ENCODE data around the gene RPL31.

The RPL31 gene

DNA sequence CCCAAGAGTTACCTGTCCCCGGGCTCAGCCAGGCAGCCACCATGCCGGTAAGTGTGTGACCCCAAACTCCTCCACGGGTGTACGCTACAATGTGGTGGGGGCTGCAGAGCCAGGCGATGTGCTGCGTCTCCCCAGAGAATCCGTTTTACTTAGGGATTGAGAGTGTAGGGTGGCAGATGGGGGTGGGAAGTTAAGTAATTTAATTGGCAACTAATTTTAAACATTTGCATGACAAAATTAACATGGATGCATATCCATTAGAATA, 26.6 kb upstream of the RPL31 start:
- DNase-seq (ENCODE audit: low read depth, low spot score), result no peak

- no peak for DNase-seq (ENCODE audit: low read depth, low spot score)
Observed at GRCh38 chr2:100976061-100976460, 26.0 kb upstream of the RPL31 start.

DNA sequence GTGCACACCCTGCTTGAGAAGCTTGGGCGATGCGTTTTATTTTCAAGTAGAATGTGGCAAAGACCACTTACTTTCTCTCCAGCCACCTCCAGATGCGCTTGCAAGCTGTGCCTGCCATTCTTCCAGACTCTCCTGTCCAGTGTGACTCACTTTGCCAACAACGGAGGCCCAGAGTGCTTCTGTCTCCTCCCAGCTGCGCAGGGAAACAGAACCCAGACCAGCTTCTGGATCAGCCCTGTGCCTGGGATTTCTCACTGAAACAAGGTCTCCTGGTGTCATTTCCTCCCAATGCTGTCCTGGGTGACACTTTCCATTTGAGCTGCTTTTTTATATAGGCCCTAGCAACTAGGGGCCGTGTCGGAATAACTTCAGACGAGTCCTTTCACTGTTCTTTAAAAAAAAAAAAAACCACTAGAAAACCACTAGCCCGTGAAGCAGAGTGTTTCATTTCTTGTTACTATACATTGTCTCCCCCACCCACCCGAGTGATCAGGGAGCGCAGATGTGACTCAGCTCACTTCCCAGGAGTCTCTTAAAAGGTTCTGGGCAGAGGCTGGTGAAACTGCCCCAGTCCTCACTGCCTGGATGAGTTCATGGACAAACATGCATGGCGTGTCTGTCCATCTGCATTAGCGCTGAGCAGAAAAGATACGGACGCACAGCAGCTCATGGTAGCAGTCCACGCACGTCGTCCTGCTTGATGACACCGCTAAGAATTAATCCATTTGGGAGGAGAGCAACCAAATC, 25.3 kb upstream of the RPL31 start:
- no peak for DNase-seq (ENCODE audit: low read depth, low spot score)

- no peak for DNase-seq (ENCODE audit: low read depth, low spot score)
Observed at GRCh38 chr2:100977511-100977910, 24.6 kb upstream of the RPL31 start.

DNA sequence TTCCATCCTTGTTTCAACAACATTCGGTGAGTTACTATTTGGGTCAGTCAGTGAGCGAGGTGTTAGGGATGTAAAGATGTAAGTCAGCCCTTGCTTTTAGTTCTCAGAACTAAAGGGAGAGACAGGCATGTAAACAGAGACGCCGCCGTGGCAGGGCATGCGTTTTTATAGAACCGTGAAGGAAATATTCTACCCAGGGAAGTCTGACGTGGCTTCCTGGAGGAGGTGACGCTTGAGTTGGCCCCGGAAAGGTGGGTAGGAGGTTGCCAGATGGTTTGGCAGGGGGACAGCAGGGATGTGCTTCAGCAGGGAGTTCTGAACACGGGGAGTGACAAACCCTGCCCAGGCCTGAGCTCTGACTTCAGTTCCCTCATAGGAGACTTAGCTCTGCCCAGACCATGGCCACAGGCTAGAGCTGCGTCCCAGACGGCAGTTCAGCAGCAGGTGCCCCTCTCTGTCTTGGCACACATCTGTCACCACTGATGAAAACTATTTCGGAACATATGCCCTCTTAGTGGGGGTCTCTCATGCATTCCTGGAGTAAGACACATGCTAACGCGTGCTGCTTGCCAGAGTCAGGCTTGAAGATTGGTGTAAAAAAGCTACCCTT, 23.4 kb upstream of the RPL31 start:
- no peak for DNase-seq (ENCODE audit: low read depth, low spot score)

DNA sequence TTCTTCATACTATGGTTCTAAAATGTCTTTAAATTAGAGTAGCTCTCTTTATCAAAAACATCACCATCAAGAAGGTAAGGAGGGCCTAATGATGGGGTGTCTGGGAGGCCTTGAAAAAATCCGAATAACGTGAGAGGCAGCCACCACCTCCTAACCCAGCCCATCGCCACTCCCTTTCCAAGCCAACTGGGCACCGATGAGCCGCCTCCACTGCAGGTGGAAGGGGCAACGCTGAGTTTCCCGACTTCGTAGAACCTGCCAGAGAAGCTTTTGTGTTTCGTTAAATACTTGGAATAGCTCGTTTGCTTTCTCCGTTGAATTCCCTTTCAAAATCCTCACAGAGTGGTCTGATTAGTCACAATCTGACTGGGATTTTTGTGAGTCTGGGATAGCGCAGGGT, 22.0 kb upstream of the RPL31 start:
- DNase-seq (ENCODE audit: low read depth, low spot score), result no peak

- DNase-seq (ENCODE audit: low read depth, low spot score), result no peak
Observed at GRCh38 chr2:100981011-100981410, 21.1 kb upstream of the RPL31 start.

- no peak for DNase-seq (ENCODE audit: low read depth, low spot score)
Observed at GRCh38 chr2:100982431-100982861, 19.6 kb upstream of the RPL31 start.

DNA sequence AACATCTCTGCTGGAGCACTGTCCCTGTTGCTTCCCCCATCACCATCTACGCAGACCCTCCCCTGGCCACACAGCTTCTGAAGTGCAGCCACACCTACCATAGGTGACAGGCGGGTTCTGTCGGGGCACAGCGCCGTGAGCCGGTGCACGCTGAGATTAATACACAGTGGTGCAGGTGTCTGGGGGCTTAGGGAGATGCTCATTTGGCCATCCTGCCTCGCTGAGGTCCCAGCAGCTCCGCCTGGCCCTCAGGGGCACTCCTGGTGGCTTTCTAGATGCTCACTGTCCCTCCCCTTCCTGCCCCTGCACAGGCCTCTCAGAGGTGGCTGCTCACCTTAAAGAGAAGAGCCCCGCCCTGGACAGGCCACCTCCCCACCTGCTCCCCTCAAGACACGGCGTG, 18.9 kb upstream of the RPL31 start:
- no peak for DNase-seq (ENCODE audit: low read depth, low spot score)

- no peak for DNase-seq (ENCODE audit: low read depth, low spot score)
Observed at GRCh38 chr2:100983684-100984310, 18.3 kb upstream of the RPL31 start.

GRCh38 chr2:100984892-100985307, 17.2 kb upstream of the RPL31 start:
- peak; percentile 61 for DNase-seq (ENCODE audit: low read depth, low spot score)

GRCh38 chr2:100986157-100986556, 15.9 kb upstream of the RPL31 start:
- no peak for DNase-seq (ENCODE audit: low read depth, low spot score)

DNA sequence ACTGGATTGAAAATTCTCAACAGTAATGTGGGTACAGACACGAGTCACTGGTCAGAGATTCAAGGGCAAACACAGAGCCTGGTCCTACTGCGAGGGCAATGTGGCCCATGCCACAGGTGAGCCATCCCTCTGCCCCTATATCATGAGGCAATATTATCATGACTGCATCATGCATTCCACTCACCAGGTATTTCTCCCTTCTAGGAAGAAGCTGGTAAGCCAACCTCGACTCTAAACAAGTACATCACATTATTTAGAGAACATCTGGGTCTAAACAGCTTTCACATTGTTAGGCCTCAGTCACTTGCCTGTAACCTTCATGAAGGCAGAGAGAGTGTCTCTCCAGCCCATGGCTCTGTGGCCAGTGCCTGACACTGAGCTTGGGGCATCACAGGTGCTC, 14.6 kb upstream of the RPL31 start:
- no peak for DNase-seq (ENCODE audit: low read depth, low spot score)

DNA sequence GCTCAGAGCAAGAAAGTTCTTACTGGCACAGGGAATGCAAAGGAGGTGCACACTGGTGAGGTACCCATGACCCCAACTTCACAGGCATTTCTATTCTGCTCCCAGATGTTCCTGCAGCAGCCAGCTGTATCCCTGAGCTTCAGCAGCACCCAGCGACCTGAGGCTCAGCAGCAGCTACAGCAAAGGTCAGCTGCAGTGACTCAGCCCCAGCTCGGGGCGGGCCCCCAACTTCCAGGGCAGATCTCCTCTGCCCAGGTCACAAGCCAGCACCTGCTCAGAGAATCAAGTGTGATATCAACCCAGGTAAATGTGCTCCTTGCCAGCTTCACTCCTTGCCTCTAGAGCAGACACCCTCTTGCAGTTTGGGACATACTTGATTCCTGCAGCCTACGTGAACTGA, 14.1 kb upstream of the RPL31 start:
- no peak for DNase-seq (ENCODE audit: low read depth, low spot score)

- no peak for DNase-seq (ENCODE audit: low read depth, low spot score)
Observed at GRCh38 chr2:100988630-100989417, 13.3 kb upstream of the RPL31 start.

GRCh38 chr2:100989666-100990065, 12.4 kb upstream of the RPL31 start:
- DNase-seq (ENCODE audit: low read depth, low spot score), result no peak

GRCh38 chr2:100990166-100990565, 11.9 kb upstream of the RPL31 start:
- DNase-seq (ENCODE audit: low read depth, low spot score), result no peak

- DNase-seq (ENCODE audit: low read depth, low spot score), result no peak
Observed at GRCh38 chr2:100990650-100991403, 11.3 kb upstream of the RPL31 start.

- DNase-seq (ENCODE audit: low read depth, low spot score), result no peak
Observed at GRCh38 chr2:100991404-100991773, 10.7 kb upstream of the RPL31 start.

DNA sequence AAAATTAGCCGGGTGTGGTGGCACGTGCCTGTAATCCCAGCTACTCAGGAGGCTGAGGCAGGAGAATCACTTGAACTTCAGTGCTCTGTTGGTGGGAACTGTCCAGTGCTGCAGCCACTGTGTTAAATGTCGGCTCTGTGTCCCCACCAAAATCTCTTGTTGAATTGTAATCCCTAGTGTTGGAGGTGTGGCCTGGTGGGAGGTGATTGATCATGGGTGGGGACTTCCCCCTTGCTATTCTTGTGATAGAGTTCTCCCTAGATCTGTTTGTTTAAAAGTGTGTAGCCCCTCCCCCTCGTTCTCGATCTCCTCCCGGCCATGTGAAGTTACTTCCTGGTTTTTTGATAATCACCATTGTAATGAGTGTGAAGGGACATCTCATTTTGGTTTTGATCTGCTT, 9.8 kb upstream of the RPL31 start:
- no peak for DNase-seq (ENCODE audit: low read depth, low spot score)

DNA sequence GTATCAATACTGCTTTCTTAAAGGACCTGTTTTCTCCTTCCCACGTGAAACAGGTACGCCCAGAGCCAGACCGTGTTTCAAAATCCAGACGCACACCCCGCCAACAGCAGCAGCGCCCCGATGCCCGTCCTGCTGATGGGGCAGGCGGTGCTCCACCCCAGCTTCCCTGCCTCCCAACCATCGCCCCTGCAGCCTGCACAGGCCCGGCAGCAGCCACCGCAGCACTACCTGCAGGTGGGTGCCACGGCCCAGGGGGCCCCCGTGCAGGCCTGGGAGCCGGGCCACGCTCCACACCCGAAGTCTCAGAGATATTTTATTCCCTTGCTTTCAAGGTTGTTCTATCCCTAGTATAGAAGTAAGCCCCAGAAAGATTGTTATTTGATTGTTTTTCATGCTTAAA, 8.8 kb upstream of the RPL31 start:
- DNase-seq (ENCODE audit: low read depth, low spot score), result no peak
